Bone marrow (tissue), 2 donors: ENCODE measurements around the gene ASB18.

Source experiments
- DNase-seq, 2 donors: peaks; one replicate each; lab custom pipeline; 2025; lab: John Stamatoyannopoulos, UW

Gene ASB18

GRCh38 chr2:236241181-236242056, 22.8 kb downstream of the ASB18 start:
- no peak for DNase-seq

- no peak for DNase-seq
These were observed 23.8 kb downstream of the ASB18 start for GRCh38 chr2:236240228-236240990.

- no peak for DNase-seq
These were observed 24.7 kb downstream of the ASB18 start for GRCh38 chr2:236239276-236240065.

- no peak for DNase-seq
These were observed 25.5 kb downstream of the ASB18 start for GRCh38 chr2:236238751-236239150.

- no peak for DNase-seq
These were observed 26.6 kb downstream of the ASB18 start for GRCh38 chr2:236237468-236238190.

- no peak for DNase-seq
These were observed 27.4 kb downstream of the ASB18 start for GRCh38 chr2:236236559-236237452.

GRCh38 chr2:236229186-236229585, 35.0 kb downstream of the ASB18 start:
- DNase-seq = no peak

- no peak for DNase-seq
These were observed 40.5 kb downstream of the ASB18 start for GRCh38 chr2:236223675-236224074.

GRCh38 chr2:236221798-236222197, 42.4 kb downstream of the ASB18 start:
- no peak for DNase-seq

- no peak for DNase-seq
These were observed 44.8 kb downstream of the ASB18 start for GRCh38 chr2:236219411-236219810.

GRCh38 chr2:236217926-236218325, 46.3 kb downstream of the ASB18 start:
- no peak for DNase-seq

- no peak for DNase-seq
These were observed 47.5 kb downstream of the ASB18 start for GRCh38 chr2:236216711-236217110.

- no peak for DNase-seq
These were observed 48.4 kb downstream of the ASB18 start for GRCh38 chr2:236215761-236216333.

- DNase-seq = no peak
These were observed 49.0 kb downstream of the ASB18 start for GRCh38 chr2:236215196-236215595.

- DNase-seq = no peak
These were observed 49.7 kb downstream of the ASB18 start for GRCh38 chr2:236214376-236214995.

- no peak for DNase-seq
These were observed 52.9 kb downstream of the ASB18 start for GRCh38 chr2:236211296-236211695.

- DNase-seq = no peak
These were observed 53.7 kb downstream of the ASB18 start for GRCh38 chr2:236210536-236210935.

- DNase-seq = no peak
These were observed 54.2 kb downstream of the ASB18 start for GRCh38 chr2:236209996-236210395.

- DNase-seq = no peak
These were observed 54.7 kb downstream of the ASB18 start for GRCh38 chr2:236209535-236209934.
